ENCODE measurements around the gene ELMO1.

Gene ELMO1

DNA sequence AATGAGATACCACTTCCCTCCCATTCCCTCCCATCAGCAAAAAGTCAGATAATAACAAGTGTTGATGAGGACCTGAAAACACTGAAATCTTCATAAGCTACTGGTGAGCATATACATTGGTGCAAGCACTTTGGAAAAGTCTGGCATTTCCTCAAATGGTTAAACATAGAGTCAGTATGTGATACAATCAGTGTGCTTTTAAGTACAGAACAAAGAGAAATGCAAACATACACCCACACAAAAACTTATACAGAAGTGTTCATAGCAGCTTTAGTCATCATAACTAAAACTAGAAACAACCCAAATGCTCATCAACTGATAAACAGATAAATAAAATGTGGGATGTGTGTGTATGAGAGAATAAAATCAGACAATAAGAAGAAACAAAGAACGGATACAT, 261.9 kb downstream of the ELMO1 start:
- ATAC-seq = no peak
- H3K27ac Mint-ChIP-seq = no peak overlapping the region
- peaks cover 6% of the 10 kb centered on the region for H3K4me1 Mint-ChIP-seq
- H3K9me3 Mint-ChIP-seq = no peaks in the 10 kb centered on the region
- H3K27me3 Mint-ChIP-seq = no peaks in the 10 kb centered on the region
- peaks cover 16% of the 10 kb centered on the region for H3K36me3 Mint-ChIP-seq
- no peak overlapping the region for H3K4me3 Mint-ChIP-seq

GRCh38 chr7:37181550-37181932, 267.1 kb downstream of the ELMO1 start:
- Mint-ChIP-seq H3K4me1 (no peaks in the 10 kb centered on the region), H3K27me3 (no peaks in the 10 kb centered on the region), H3K27ac (no peak overlapping the region), H3K36me3 (peaks cover 23% of the 10 kb centered on the region), H3K4me3 (no peak overlapping the region), H3K9me3 (no peaks in the 10 kb centered on the region)
- ATAC-seq = no peak

DNA sequence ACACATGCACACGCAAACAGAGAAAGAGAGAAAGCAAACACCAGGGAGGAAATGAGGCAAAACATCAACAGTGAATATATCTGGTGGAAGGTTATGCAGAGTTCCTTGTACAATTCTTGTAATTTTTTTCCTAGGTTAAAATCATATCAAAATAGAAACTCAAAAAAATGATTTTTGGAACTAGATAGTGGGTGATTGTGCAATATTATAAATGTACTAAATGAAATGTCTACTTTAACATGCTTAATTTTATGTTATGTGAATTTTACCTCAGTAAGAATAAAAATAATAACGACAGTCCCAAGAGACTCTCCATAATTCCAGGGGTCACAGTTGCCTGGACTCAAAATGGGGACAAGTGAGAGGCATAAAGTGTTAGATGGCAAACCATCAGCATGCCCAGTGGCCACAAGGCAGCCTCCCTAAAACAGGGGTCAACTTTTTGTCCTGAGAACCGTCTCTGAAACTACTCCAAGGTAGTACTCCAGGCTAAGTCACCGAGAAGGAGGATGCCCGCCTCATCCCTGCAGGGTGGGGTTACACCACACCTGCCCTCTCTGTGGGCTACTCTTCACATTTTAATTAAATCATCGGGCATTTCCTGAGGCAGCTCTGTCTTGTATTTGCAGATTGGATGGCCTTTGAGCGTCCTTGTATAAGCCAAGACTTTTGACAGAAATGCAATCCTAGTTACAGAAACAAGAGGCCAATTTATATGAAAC, 267.7 kb downstream of the ELMO1 start:
- H3K27me3 Mint-ChIP-seq = no peaks in the 10 kb centered on the region
- peaks cover 27% of the 10 kb centered on the region for H3K36me3 Mint-ChIP-seq
- no peaks in the 10 kb centered on the region for H3K9me3 Mint-ChIP-seq
- ATAC-seq = no peak
- no peak overlapping the region for H3K27ac Mint-ChIP-seq
- H3K4me3 Mint-ChIP-seq = no peak overlapping the region
- H3K4me1 Mint-ChIP-seq = no peaks in the 10 kb centered on the region

DNA sequence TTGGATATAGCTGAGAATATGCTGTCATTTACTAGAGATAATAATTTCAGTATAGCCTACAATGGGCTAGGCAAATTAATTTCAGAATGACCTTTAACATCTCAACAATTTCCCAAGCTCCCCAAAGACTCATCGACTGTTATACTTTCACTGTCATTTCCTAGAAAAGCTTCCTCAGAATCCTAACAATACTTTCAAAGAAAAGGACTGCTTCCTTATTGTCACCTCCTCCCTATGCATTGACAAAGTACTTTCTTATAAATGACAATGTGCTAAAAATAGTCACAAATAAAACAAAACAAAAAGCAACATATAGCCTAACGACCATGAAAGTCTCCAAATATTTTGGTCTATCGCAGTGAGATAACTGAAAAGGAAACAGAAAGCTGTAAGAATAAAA, 272.6 kb downstream of the ELMO1 start:
- ATAC-seq = no peak
- Mint-ChIP-seq H3K9me3 (no peaks in the 10 kb centered on the region), H3K36me3 (peaks cover 44% of the 10 kb centered on the region), H3K4me3 (no peak overlapping the region), H3K27ac (no peak overlapping the region), H3K27me3 (no peaks in the 10 kb centered on the region), H3K4me1 (no peaks in the 10 kb centered on the region)

DNA sequence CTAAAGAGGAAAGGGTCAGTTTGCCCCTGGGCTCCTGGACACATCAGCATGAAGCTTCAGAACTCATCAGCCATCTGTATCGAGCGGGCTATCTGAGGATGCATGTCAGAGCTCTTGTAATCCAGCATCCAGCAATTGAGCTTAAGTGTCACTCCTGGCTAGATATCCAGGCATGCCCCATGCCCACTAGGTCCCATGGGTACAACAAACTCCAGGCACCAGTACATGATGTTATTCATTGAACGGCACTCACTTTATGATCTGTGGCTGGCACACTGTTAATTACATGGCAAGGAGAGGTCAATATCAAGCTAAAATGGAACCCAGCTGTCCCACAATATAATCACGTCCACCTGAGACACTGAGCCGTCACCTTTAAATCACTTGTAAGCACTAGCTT, 274.2 kb downstream of the ELMO1 start:
- H3K27me3 Mint-ChIP-seq = no peaks in the 10 kb centered on the region
- peaks cover 45% of the 10 kb centered on the region for H3K36me3 Mint-ChIP-seq
- H3K9me3 Mint-ChIP-seq = no peaks in the 10 kb centered on the region
- no peaks in the 10 kb centered on the region for H3K4me1 Mint-ChIP-seq
- no peak overlapping the region for H3K4me3 Mint-ChIP-seq
- H3K27ac Mint-ChIP-seq = no peak overlapping the region
- no peak for ATAC-seq

DNA sequence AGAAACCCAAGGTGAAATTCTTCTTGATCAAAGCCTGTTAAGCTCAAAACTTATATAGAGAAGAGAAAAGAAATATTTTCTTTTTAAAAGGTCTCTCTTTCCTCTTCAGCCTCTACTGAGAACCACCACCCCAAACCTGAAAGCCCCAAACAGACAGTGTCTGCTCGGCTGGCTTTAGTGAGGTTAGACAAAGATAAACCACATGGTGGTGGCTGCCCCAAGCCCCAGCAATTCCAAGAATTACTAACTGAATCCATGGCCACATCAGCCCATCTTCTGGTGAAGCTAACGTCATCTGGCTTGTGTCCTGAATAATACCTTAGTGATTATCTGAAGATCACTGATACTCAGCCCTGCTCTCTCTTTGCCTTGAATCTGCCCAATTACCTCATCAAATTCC, 275.0 kb downstream of the ELMO1 start:
- Mint-ChIP-seq H3K9me3 (no peaks in the 10 kb centered on the region), H3K36me3 (peaks cover 49% of the 10 kb centered on the region), H3K4me3 (no peak overlapping the region), H3K27ac (no peak overlapping the region), H3K27me3 (no peaks in the 10 kb centered on the region), H3K4me1 (no peaks in the 10 kb centered on the region)
- no peak for ATAC-seq

DNA sequence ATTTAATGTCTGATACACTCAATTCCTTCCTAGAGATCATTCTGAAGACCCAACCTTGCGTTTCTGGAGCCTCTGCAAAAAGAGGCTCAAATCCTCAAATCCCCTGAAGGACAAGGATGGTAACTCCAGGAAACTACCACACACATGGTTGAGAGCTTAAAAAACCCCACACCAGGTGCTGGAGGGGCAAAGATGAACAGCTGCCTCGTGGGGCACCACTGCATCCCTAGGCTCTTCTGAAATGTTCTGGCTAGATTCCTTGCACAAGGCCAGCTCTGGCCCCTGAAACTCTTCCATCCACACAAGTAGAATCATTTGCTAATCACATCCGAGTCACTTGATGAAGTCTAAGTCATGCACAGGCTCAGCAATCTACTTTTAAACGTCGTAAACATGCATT, 286.6 kb downstream of the ELMO1 start:
- Mint-ChIP-seq H3K27ac (no peak overlapping the region), H3K36me3 (peaks cover 60% of the 10 kb centered on the region), H3K9me3 (peaks cover 3% of the 10 kb centered on the region), H3K4me3 (no peak overlapping the region), H3K27me3 (no peaks in the 10 kb centered on the region), H3K4me1 (no peaks in the 10 kb centered on the region)
- ATAC-seq = no peak

DNA sequence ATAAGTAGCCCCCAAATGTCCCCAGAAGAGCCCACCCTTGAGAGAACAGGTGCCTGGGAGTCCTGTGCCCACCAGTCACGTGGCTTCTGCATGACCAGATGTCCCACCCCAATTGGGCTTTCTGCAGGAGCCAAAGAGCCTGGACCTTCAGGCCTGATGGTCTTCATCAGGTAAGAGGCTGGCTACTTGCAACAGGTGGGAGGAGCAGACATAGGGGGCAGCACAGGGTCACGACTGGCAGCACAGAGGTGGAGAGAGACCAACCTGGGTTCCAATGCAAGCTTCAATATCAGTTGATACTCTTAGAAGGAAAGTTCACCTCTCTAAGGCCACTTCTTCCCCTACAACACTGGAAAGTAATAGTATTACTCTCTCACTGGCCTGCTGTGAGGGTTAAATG, 288.0 kb downstream of the ELMO1 start:
- Mint-ChIP-seq H3K9me3 (peaks cover 7% of the 10 kb centered on the region), H3K36me3 (peaks cover 61% of the 10 kb centered on the region), H3K4me3 (no peak overlapping the region), H3K27me3 (no peaks in the 10 kb centered on the region), H3K4me1 (peaks cover 5% of the 10 kb centered on the region), H3K27ac (no peak overlapping the region)
- ATAC-seq = no peak

DNA sequence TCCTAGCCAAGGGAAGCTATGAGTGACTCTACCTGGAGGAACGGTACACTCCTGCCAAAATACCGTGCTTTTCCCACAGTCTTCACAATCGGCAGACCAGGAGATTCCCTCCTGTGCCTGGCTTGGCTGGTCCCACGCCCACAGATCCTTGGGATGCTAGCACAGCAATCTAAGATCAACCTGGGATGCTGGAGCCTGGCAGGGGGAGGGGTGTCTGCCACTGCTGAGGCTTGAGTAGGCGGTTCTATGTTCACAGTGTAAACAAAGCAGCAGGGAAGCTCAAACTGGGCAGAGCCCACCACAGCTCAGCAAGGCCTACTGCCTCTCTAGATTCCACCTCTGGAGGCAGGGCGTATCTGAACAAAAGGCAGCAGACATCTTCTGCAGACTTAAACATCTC, 295.3 kb downstream of the ELMO1 start:
- ATAC-seq = no peak
- no peaks in the 10 kb centered on the region for H3K27me3 Mint-ChIP-seq
- H3K4me1 Mint-ChIP-seq = peaks cover 19% of the 10 kb centered on the region
- peaks cover 6% of the 10 kb centered on the region for H3K9me3 Mint-ChIP-seq
- H3K27ac Mint-ChIP-seq = no peak overlapping the region
- no peak overlapping the region for H3K4me3 Mint-ChIP-seq
- peaks cover 71% of the 10 kb centered on the region for H3K36me3 Mint-ChIP-seq

DNA sequence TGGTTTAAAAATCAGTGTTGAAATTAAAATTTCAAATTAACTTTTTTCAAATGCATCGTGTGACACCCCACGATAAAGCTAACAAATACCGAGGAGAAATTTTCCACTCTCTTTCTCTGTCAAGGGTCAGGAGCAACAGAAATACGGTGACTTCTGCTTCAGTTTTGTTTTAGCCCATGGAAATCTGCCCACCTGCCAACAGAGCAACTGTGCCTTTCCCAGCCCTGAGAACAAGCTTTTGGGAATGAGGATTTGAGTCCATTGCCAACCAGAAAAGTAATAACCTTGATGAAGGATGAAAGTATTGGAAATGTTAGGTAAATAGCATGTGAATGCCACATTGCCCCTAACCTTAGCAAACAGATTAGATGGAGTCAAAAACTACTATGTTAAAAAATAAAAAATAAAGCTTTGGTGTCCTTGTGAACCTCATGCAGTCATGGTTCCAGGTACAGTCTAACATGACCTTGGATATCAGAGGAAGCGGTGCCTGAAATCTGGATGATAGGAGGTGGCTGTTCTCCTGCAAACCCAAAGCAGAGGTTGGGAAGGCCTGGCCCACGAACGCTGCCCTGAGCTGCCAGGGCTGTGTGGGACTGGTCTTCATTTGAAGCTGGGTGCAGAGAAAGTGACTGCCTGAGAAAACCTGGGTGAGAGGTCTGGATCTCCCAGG, 296.8 kb downstream of the ELMO1 start:
- Mint-ChIP-seq H3K27ac (no peak overlapping the region), H3K4me1 (peaks cover 19% of the 10 kb centered on the region), H3K36me3 (peaks cover 66% of the 10 kb centered on the region), H3K9me3 (peaks cover 6% of the 10 kb centered on the region), H3K4me3 (no peak overlapping the region), H3K27me3 (no peaks in the 10 kb centered on the region)
- ATAC-seq = no peak

GRCh38 chr7:37150856-37151255, 297.8 kb downstream of the ELMO1 start:
- H3K4me3 Mint-ChIP-seq = no peak overlapping the region
- H3K9me3 Mint-ChIP-seq = peaks cover 2% of the 10 kb centered on the region
- peaks cover 55% of the 10 kb centered on the region for H3K36me3 Mint-ChIP-seq
- peaks cover 13% of the 10 kb centered on the region for H3K4me1 Mint-ChIP-seq
- ATAC-seq = no peak
- H3K27me3 Mint-ChIP-seq = no peaks in the 10 kb centered on the region
- H3K27ac Mint-ChIP-seq = no peak overlapping the region

- H3K27me3 Mint-ChIP-seq = no peaks in the 10 kb centered on the region
- peaks cover 53% of the 10 kb centered on the region for H3K36me3 Mint-ChIP-seq
- H3K27ac Mint-ChIP-seq = no peak overlapping the region
- H3K9me3 Mint-ChIP-seq = peaks cover 1% of the 10 kb centered on the region
- peaks cover 13% of the 10 kb centered on the region for H3K4me1 Mint-ChIP-seq
- no peak overlapping the region for H3K4me3 Mint-ChIP-seq
- ATAC-seq = no peak
Measured at GRCh38 chr7:37150180-37150579, 298.5 kb downstream of the ELMO1 start.

- Mint-ChIP-seq H3K36me3 (peaks cover 49% of the 10 kb centered on the region), H3K27ac (no peak overlapping the region), H3K9me3 (no peaks in the 10 kb centered on the region), H3K27me3 (no peaks in the 10 kb centered on the region), H3K4me1 (peaks cover 13% of the 10 kb centered on the region), H3K4me3 (no peak overlapping the region)
- ATAC-seq = no peak
Measured at GRCh38 chr7:37149773-37150124, 298.9 kb downstream of the ELMO1 start.

- ATAC-seq = no peak
- no peak overlapping the region for H3K4me3 Mint-ChIP-seq
- H3K27me3 Mint-ChIP-seq = no peaks in the 10 kb centered on the region
- no peak overlapping the region for H3K27ac Mint-ChIP-seq
- no peaks in the 10 kb centered on the region for H3K9me3 Mint-ChIP-seq
- H3K36me3 Mint-ChIP-seq = peaks cover 47% of the 10 kb centered on the region
- peaks cover 12% of the 10 kb centered on the region for H3K4me1 Mint-ChIP-seq
Measured at GRCh38 chr7:37149051-37149772, 299.5 kb downstream of the ELMO1 start.

DNA sequence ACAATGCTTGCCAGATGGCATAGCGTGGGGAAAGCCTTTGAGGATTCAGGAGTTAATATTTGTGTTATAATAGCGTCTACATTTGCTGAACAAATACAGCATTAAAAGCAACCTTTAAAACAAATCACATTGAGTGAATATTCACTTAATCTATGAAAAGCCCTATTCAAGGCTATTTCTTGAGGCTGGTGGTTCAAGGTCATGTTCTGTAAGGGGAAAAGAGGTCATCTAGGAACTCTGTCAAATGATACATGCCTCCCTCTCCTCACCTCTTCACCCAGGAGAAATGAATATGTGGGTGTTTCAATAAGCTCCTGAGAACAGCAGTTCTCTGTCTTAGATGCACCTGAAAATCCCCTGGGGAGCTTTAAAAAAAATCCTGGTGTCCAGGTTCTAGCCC, 303.0 kb downstream of the ELMO1 start:
- Mint-ChIP-seq H3K36me3 (peaks cover 59% of the 10 kb centered on the region), H3K27me3 (no peaks in the 10 kb centered on the region)
- ATAC-seq = no peak

DNA sequence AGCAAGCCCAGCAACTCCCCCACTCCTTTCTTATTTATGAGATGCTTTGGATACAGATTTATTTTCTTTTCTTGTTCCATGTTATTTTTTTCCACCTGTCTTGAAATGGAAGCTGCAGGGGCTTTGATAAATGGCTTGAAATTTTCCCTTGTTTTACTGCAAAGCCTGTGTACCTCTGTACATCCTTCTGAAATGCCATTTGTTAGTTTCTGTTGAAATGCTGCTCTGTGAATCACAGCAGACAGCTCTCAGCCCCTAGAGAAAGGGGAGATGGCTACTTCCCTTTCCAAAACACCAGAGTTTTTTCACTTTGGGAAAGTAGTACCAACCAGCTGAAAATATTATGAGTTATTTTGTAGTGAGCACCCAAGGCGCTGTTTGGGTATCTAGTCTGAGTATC, 304.2 kb downstream of the ELMO1 start:
- Mint-ChIP-seq H3K36me3 (peaks cover 65% of the 10 kb centered on the region), H3K4me1 (no peaks in the 10 kb centered on the region), H3K9me3 (peaks cover 17% of the 10 kb centered on the region), H3K4me3 (no peak overlapping the region), H3K27me3 (no peaks in the 10 kb centered on the region), H3K27ac (no peak overlapping the region)
- ATAC-seq = no peak

More for the DNA sequence above, 303.0 kb downstream of the ELMO1 start:
- peaks cover 6% of the 10 kb centered on the region for H3K4me1 Mint-ChIP-seq
- no peak overlapping the region for H3K27ac Mint-ChIP-seq
- no peak overlapping the region for H3K4me3 Mint-ChIP-seq
- peaks cover 7% of the 10 kb centered on the region for H3K9me3 Mint-ChIP-seq

All from stimulated activated memory B cell treated with anti-CD40 and anti-IgM and Interleukin-4, amounts not matched to agents 10 μg/mL and 1 μg/mL and 100 μg/mL, for 72 hours (primary cell).